ENCODE data around the gene CTXND1.

Gene CTXND1

GRCh38 chr15:80266745-80267144, 14.7 kb upstream of the CTXND1 start:
- no peaks in the 10 kb centered on the region for H3K36me3 ChIP-seq (ENCODE audit: control insufficient read depth, insufficient read depth, low read length)

GRCh38 chr15:80266113-80266512, 14.1 kb upstream of the CTXND1 start:
- DNase-seq (ENCODE audit: extremely low read depth, insufficient read length) = peak; percentile 23
- Histone ChIP-seq H3K36me3 (ENCODE audit: control insufficient read depth, insufficient read depth, low read length) (no peaks in the 10 kb centered on the region), H3K27me3 (replicated peaks; ENCODE audit: control insufficient read depth, insufficient read depth, low read length) (no peaks in the 10 kb centered on the region; the same call in none of the 2 replicates), H3K4me3 (replicated peaks; ENCODE audit: low read depth, low read length) (no peak overlapping the region)
- no peak for TF ChIP-seq CTCF (IDR thresholded peaks at IDR 0.05; ENCODE audit: insufficient read depth, low read length, poor library complexity, severe bottlenecking)

More at GRCh38 chr15:80266745-80267144, 14.7 kb upstream of the CTXND1 start:
- TF ChIP-seq CTCF (IDR thresholded peaks at IDR 0.05; ENCODE audit: insufficient read depth, low read length, poor library complexity, severe bottlenecking) = no peak
- no peak for DNase-seq (ENCODE audit: extremely low read depth, insufficient read length)
- H3K4me3 ChIP-seq (replicated peaks; ENCODE audit: low read depth, low read length) = no peak overlapping the region
- no peaks in the 10 kb centered on the region; the same call in none of the 2 replicates for H3K27me3 ChIP-seq (replicated peaks; ENCODE audit: control insufficient read depth, insufficient read depth, low read length)

- Histone ChIP-seq H3K27me3 (replicated peaks; ENCODE audit: control insufficient read depth, insufficient read depth, low read length) (no peaks in the 10 kb centered on the region; the same call in none of the 2 replicates), H3K4me3 (replicated peaks; ENCODE audit: low read depth, low read length) (no peak overlapping the region), H3K36me3 (ENCODE audit: control insufficient read depth, insufficient read depth, low read length) (no peaks in the 10 kb centered on the region)
- TF ChIP-seq CTCF (IDR thresholded peaks at IDR 0.05; ENCODE audit: insufficient read depth, low read length, poor library complexity, severe bottlenecking) = no peak
- DNase-seq (ENCODE audit: extremely low read depth, insufficient read length) = no peak
Observed at GRCh38 chr15:80265021-80265420, 13.0 kb upstream of the CTXND1 start.

GRCh38 chr15:80264031-80264430, 12.0 kb upstream of the CTXND1 start:
- no peak overlapping the region for H3K4me3 ChIP-seq (replicated peaks; ENCODE audit: low read depth, low read length)
- no peaks in the 10 kb centered on the region for H3K36me3 ChIP-seq (ENCODE audit: control insufficient read depth, insufficient read depth, low read length)
- no peak for TF ChIP-seq CTCF (IDR thresholded peaks at IDR 0.05; ENCODE audit: insufficient read depth, low read length, poor library complexity, severe bottlenecking)
- no peaks in the 10 kb centered on the region; the same call in none of the 2 replicates for H3K27me3 ChIP-seq (replicated peaks; ENCODE audit: control insufficient read depth, insufficient read depth, low read length)
- DNase-seq (ENCODE audit: extremely low read depth, insufficient read length) = no peak

GRCh38 chr15:80260551-80260950, 8.5 kb upstream of the CTXND1 start:
- no peak for DNase-seq (ENCODE audit: extremely low read depth, insufficient read length)
- Histone ChIP-seq H3K27me3 (replicated peaks; ENCODE audit: control insufficient read depth, insufficient read depth, low read length) (peaks cover 2% of the 10 kb centered on the region), H3K4me3 (replicated peaks; ENCODE audit: low read depth, low read length) (no peak overlapping the region), H3K36me3 (ENCODE audit: control insufficient read depth, insufficient read depth, low read length) (no peaks in the 10 kb centered on the region)
- no peak for TF ChIP-seq CTCF (IDR thresholded peaks at IDR 0.05; ENCODE audit: insufficient read depth, low read length, poor library complexity, severe bottlenecking)

GRCh38 chr15:80259942-80260510, 8.0 kb upstream of the CTXND1 start:
- no peak for DNase-seq (ENCODE audit: extremely low read depth, insufficient read length)
- H3K27me3 ChIP-seq (replicated peaks; ENCODE audit: control insufficient read depth, insufficient read depth, low read length) = peaks cover 2% of the 10 kb centered on the region
- no peak for TF ChIP-seq CTCF (IDR thresholded peaks at IDR 0.05; ENCODE audit: insufficient read depth, low read length, poor library complexity, severe bottlenecking)
- no peak overlapping the region for H3K4me3 ChIP-seq (replicated peaks; ENCODE audit: low read depth, low read length)
- no peaks in the 10 kb centered on the region for H3K36me3 ChIP-seq (ENCODE audit: control insufficient read depth, insufficient read depth, low read length)

All from GM06990 (cell line).